Measurements from ENCODE around the gene MTURN.
A peak's percentile ranks its signal among the peaks of the same experiment; 100 is the strongest.

The MTURN gene

GRCh38 chr7:30163231-30163894 lies 28.6 kb downstream of the MTURN start:
- Mint-ChIP-seq H3K4me1 (peaks cover 54% of the 10 kb centered on the region), H3K9me3 (no peaks in the 10 kb centered on the region), H3K4me3 (peak overlapping the region; percentile 49)

GRCh38 chr7:30164567-30164966 lies 29.8 kb downstream of the MTURN start:
- H3K4me3 Mint-ChIP-seq = no peak overlapping the region
- peaks cover 47% of the 10 kb centered on the region for H3K4me1 Mint-ChIP-seq
- H3K27me3 Mint-ChIP-seq = no peaks in the 10 kb centered on the region
- peak overlapping the region; percentile 13 for H3K27ac Mint-ChIP-seq
- peak; percentile 50 for ATAC-seq
- H3K36me3 Mint-ChIP-seq = no peaks in the 10 kb centered on the region
- no peaks in the 10 kb centered on the region for H3K9me3 Mint-ChIP-seq

More at GRCh38 chr7:30163231-30163894, 28.6 kb downstream of the MTURN start:
- peak; percentile 55 for ATAC-seq
- H3K27ac Mint-ChIP-seq = peak overlapping the region; percentile 75
- H3K27me3 Mint-ChIP-seq = no peaks in the 10 kb centered on the region
- no peaks in the 10 kb centered on the region for H3K36me3 Mint-ChIP-seq

GRCh38 chr7:30165590-30165989 lies 30.8 kb downstream of the MTURN start:
- no peak overlapping the region for H3K4me3 Mint-ChIP-seq
- H3K36me3 Mint-ChIP-seq = no peaks in the 10 kb centered on the region
- no peak overlapping the region for H3K27ac Mint-ChIP-seq
- H3K9me3 Mint-ChIP-seq = no peaks in the 10 kb centered on the region
- no peak for ATAC-seq
- peaks cover 36% of the 10 kb centered on the region for H3K4me1 Mint-ChIP-seq
- H3K27me3 Mint-ChIP-seq = no peaks in the 10 kb centered on the region

GRCh38 chr7:30166155-30166840 lies 31.5 kb downstream of the MTURN start:
- Mint-ChIP-seq H3K4me1 (peaks cover 32% of the 10 kb centered on the region), H3K27ac (no peak overlapping the region), H3K36me3 (no peaks in the 10 kb centered on the region), H3K9me3 (no peaks in the 10 kb centered on the region), H3K4me3 (no peak overlapping the region), H3K27me3 (no peaks in the 10 kb centered on the region)
- no peak for ATAC-seq

GRCh38 chr7:30166841-30167235 lies 32.1 kb downstream of the MTURN start:
- Mint-ChIP-seq H3K9me3 (no peaks in the 10 kb centered on the region), H3K36me3 (no peaks in the 10 kb centered on the region), H3K27me3 (no peaks in the 10 kb centered on the region), H3K4me3 (no peak overlapping the region), H3K27ac (no peak overlapping the region), H3K4me1 (peaks cover 30% of the 10 kb centered on the region)
- no peak for ATAC-seq

- peaks cover 20% of the 10 kb centered on the region for H3K4me1 Mint-ChIP-seq
- H3K36me3 Mint-ChIP-seq = no peaks in the 10 kb centered on the region
- H3K27me3 Mint-ChIP-seq = no peaks in the 10 kb centered on the region
- ATAC-seq = no peak
- no peak overlapping the region for H3K4me3 Mint-ChIP-seq
- H3K9me3 Mint-ChIP-seq = no peaks in the 10 kb centered on the region
- no peak overlapping the region for H3K27ac Mint-ChIP-seq
Measured at GRCh38 chr7:30167901-30168300, 33.1 kb downstream of the MTURN start.

GRCh38 chr7:30168835-30169573 lies 34.2 kb downstream of the MTURN start:
- H3K4me1 Mint-ChIP-seq = peaks cover 9% of the 10 kb centered on the region
- ATAC-seq = no peak
- H3K27ac Mint-ChIP-seq = no peak overlapping the region
- no peaks in the 10 kb centered on the region for H3K36me3 Mint-ChIP-seq
- no peak overlapping the region for H3K4me3 Mint-ChIP-seq
- H3K27me3 Mint-ChIP-seq = no peaks in the 10 kb centered on the region
- H3K9me3 Mint-ChIP-seq = no peaks in the 10 kb centered on the region

GRCh38 chr7:30169579-30169978 lies 34.8 kb downstream of the MTURN start:
- Mint-ChIP-seq H3K27me3 (no peaks in the 10 kb centered on the region), H3K27ac (no peak overlapping the region), H3K9me3 (no peaks in the 10 kb centered on the region), H3K4me1 (peaks cover 3% of the 10 kb centered on the region), H3K4me3 (no peak overlapping the region), H3K36me3 (no peaks in the 10 kb centered on the region)
- no peak for ATAC-seq

GRCh38 chr7:30170476-30171205 lies 35.9 kb downstream of the MTURN start:
- no peaks in the 10 kb centered on the region for H3K27me3 Mint-ChIP-seq
- H3K9me3 Mint-ChIP-seq = no peaks in the 10 kb centered on the region
- no peak overlapping the region for H3K4me3 Mint-ChIP-seq
- H3K4me1 Mint-ChIP-seq = peaks cover 3% of the 10 kb centered on the region
- H3K27ac Mint-ChIP-seq = no peak overlapping the region
- no peaks in the 10 kb centered on the region for H3K36me3 Mint-ChIP-seq
- ATAC-seq = no peak

- Mint-ChIP-seq H3K27ac (no peak overlapping the region), H3K36me3 (no peaks in the 10 kb centered on the region), H3K4me3 (no peak overlapping the region), H3K9me3 (no peaks in the 10 kb centered on the region), H3K27me3 (no peaks in the 10 kb centered on the region), H3K4me1 (peaks cover 16% of the 10 kb centered on the region)
- no peak for ATAC-seq
Measured at GRCh38 chr7:30171766-30172447, 37.1 kb downstream of the MTURN start.

GRCh38 chr7:30172451-30172850 lies 37.7 kb downstream of the MTURN start:
- H3K27me3 Mint-ChIP-seq = no peaks in the 10 kb centered on the region
- no peaks in the 10 kb centered on the region for H3K36me3 Mint-ChIP-seq
- no peak overlapping the region for H3K27ac Mint-ChIP-seq
- peaks cover 21% of the 10 kb centered on the region for H3K4me1 Mint-ChIP-seq
- H3K9me3 Mint-ChIP-seq = no peaks in the 10 kb centered on the region
- H3K4me3 Mint-ChIP-seq = no peak overlapping the region
- no peak for ATAC-seq

GRCh38 chr7:30173058-30173897 lies 38.5 kb downstream of the MTURN start:
- H3K36me3 Mint-ChIP-seq = no peaks in the 10 kb centered on the region
- H3K4me1 Mint-ChIP-seq = peaks cover 25% of the 10 kb centered on the region
- H3K4me3 Mint-ChIP-seq = no peak overlapping the region
- no peaks in the 10 kb centered on the region for H3K9me3 Mint-ChIP-seq
- no peaks in the 10 kb centered on the region for H3K27me3 Mint-ChIP-seq
- H3K27ac Mint-ChIP-seq = no peak overlapping the region
- no peak for ATAC-seq

GRCh38 chr7:30175180-30175579 lies 40.4 kb downstream of the MTURN start:
- Mint-ChIP-seq H3K27ac (no peak overlapping the region), H3K4me3 (no peak overlapping the region), H3K27me3 (no peaks in the 10 kb centered on the region), H3K4me1 (peaks cover 37% of the 10 kb centered on the region), H3K36me3 (no peaks in the 10 kb centered on the region), H3K9me3 (no peaks in the 10 kb centered on the region)
- ATAC-seq = no peak

GRCh38 chr7:30175636-30176147 lies 40.9 kb downstream of the MTURN start:
- peak overlapping the region; percentile 62 for H3K27ac Mint-ChIP-seq

More at GRCh38 chr7:30175636-30176147, 40.9 kb downstream of the MTURN start:
- Mint-ChIP-seq H3K27me3 (no peaks in the 10 kb centered on the region), H3K9me3 (no peaks in the 10 kb centered on the region), H3K4me3 (no peak overlapping the region), H3K36me3 (no peaks in the 10 kb centered on the region), H3K4me1 (peaks cover 40% of the 10 kb centered on the region)
- no peak for ATAC-seq

Data from stimulated activated memory B cell treated with anti-CD40 and anti-IgM and Interleukin-4, amounts not matched to agents 10 μg/mL and 1 μg/mL and 100 μg/mL, for 72 hours (primary cell).